Thyroid gland (tissue), 4 donors: Measurements from ENCODE around the gene PLEKHM3. TPM values are rescaled to one million over a fixed set of nuclear protein-coding genes. Genes with fewer than 3 reads are reported as not detected.
A peak's percentile ranks its signal among the peaks of the same experiment; 100 is the strongest.
"Not testable (repeated sequence)": the region's sequence is repeated elsewhere in the genome, so short reads cannot be mapped to it uniquely, and the experiment has no call there.

ENCODE experiments used
- DNase-seq, 2 donors: peaks; one replicate each; pipeline ENCODE4 v3.0.0-alpha.2; 2019
- H3K27ac ChIP-seq, 3 donors: fragments of 200-600 bp; sonication (generic); 1 replicate in 2 of 3; 2 replicates in 1 of 3; pipeline ENCODE4 v1.5.1; 2016 to 2019; ENCODE audit warnings: mild to moderate bottlenecking in 1 of 3, moderate library complexity in 1 of 3
- H3K27me3 ChIP-seq: fragments of 200-600 bp; sonication (generic); one replicate; pipeline ENCODE4 v1.5.1; 2019
- H3K36me3 ChIP-seq, 2 donors: fragments of 200-600 bp; sonication (generic); one replicate each; pipeline ENCODE4 v1.5.1; 2016 to 2019
- H3K4me1 ChIP-seq, 2 donors: fragments of 200-600 bp; sonication (generic); one replicate each; pipeline ENCODE4 v1.5.1; 2017 to 2019
- H3K4me3 ChIP-seq, 3 donors: fragments of 200-600 bp; sonication (generic); replicated peaks in 1 of 3; 1 replicate in 2 of 3; 2 replicates in 1 of 3; pipeline ENCODE4 v1.5.1; 2016; ENCODE audit warnings: mild to moderate bottlenecking in 1 of 3
- H3K9me3 ChIP-seq: fragments of 200-600 bp; sonication (generic); one replicate; pipeline ENCODE4 v1.5.1; 2017
- CTCF ChIP-seq, 6 experiments: fragments of 200-600 bp in 3 of 6; fragments of 450-650 bp in 3 of 6; sonication (generic) in 3 of 6; IDR thresholded peaks; one replicate each; pipeline ENCODE4 v1.5.1; 2016 to 2019; ENCODE audit warnings: antibody characterized with exemption in 6 of 6, mild to moderate bottlenecking in 2 of 6, inconsistent platforms in 1 of 6, moderate library complexity in 1 of 6
- POLR2A ChIP-seq, 2 donors: fragments of 450-650 bp; IDR thresholded peaks; one replicate each; pipeline ENCODE4 v1.6.1; 2017; ENCODE audit warnings: antibody characterized with exemption in 2 of 2, mild to moderate bottlenecking in 2 of 2, moderate library complexity in 1 of 2
- WGBS, 2 donors: methylation state at CpG; one replicate each; pipeline ENCODE4 v1.1.5; 2017; 5-methylcytosine and 5-hydroxymethylcytosine counted together
- intact Hi-C: fragments of 100-400 bp; cut with DNase I; formaldehyde crosslinking; loops from one replicate; pipeline ENCODE4 v1.15.1; 2023
- total RNA-seq, 4 donors: library from RNA; depleted of rRNA; stranded (reverse); fragments of >200 nt; gene quantifications; one replicate each; pipeline ENCODE4 v1.2.3, GENCODE V29; 2016

The PLEKHM3 gene
- total RNA-seq, 4 donors from 2014 or later = 42.2 to 53.0 (median 44.5) TPM

GRCh38 chr2:208031608-208032019, 6.3 kb upstream of the PLEKHM3 start:
- Histone ChIP-seq H3K36me3 (no peaks in the 10 kb centered on the region), H3K27me3 (no peaks in the 10 kb centered on the region), H3K27ac (peak overlapping the region; percentile 31 to 55 (median 36)), H3K9me3 (no peaks in the 10 kb centered on the region), H3K4me1 (peaks cover 16 to 18% of the 10 kb centered on the region in 2 donors), H3K4me3 (no peak overlapping the region)
- TF ChIP-seq CTCF (IDR thresholded peaks at IDR 0.05) (no peak), POLR2A (IDR thresholded peaks at IDR 0.05) (peak in 1 of 2 donors; percentile 33)
- 28 to 39% methylated on average over 7 of the region's 7 CpGs for WGBS, 2 donors
- DNase-seq = peak; percentile 55 to 62
- intact Hi-C loops = no loop called here

GRCh38 chr2:208025814-208026184, 472 bp upstream of the PLEKHM3 start:
- Histone ChIP-seq H3K27me3 (no peaks in the 10 kb centered on the region), H3K27ac (peak overlapping the region; percentile 36 to 89 (median 88)), H3K9me3 (no peaks in the 10 kb centered on the region), H3K4me1 (peaks cover 29 to 31% of the 10 kb centered on the region in 2 donors), H3K36me3 (no peaks in the 10 kb centered on the region), H3K4me3 (peak overlapping the region in 2 of 3 donors; percentile 90 to 93)
- 54 to 70% methylated on average over 10 of the region's 10 CpGs for WGBS, 2 donors
- no peak for DNase-seq
- intact Hi-C loops = loop anchor here (10.0 kb wide), 1 partner anchor 51 kb away; no protein-coding TSS in a partner anchor
- TF ChIP-seq POLR2A (IDR thresholded peaks at IDR 0.05) (no peak), CTCF (IDR thresholded peaks at IDR 0.05) (no peak)

- H3K9me3 ChIP-seq = no peaks in the 10 kb centered on the region
- H3K27ac ChIP-seq = peak overlapping the region in 2 of 3 donors; percentile 15 to 89
- TF ChIP-seq POLR2A (IDR thresholded peaks at IDR 0.05) (no peak), CTCF (IDR thresholded peaks at IDR 0.05) (no peak)
- no peaks in the 10 kb centered on the region for H3K36me3 ChIP-seq
- no peaks in the 10 kb centered on the region for H3K27me3 ChIP-seq
- WGBS, 2 donors = 94 to 95% methylated on average over 3 of the region's 3 CpGs
- peak overlapping the region in 1 of 3 donors; percentile 90 for H3K4me3 ChIP-seq
- H3K4me1 ChIP-seq = peaks cover 29 to 31% of the 10 kb centered on the region in 2 donors
- intact Hi-C loops = loop anchor here (10.0 kb wide), 1 partner anchor 49 kb away; no protein-coding TSS in a partner anchor
- DNase-seq = no peak
Measured at GRCh38 chr2:208024091-208024490, 1.2 kb downstream of the PLEKHM3 start.

GRCh38 chr2:208020253-208020652, 5.1 kb downstream of the PLEKHM3 start:
- no peaks in the 10 kb centered on the region for H3K36me3 ChIP-seq
- no peak overlapping the region for H3K27ac ChIP-seq
- no peaks in the 10 kb centered on the region for H3K27me3 ChIP-seq
- TF ChIP-seq CTCF (IDR thresholded peaks at IDR 0.05) (no peak), POLR2A (IDR thresholded peaks at IDR 0.05) (no peak)
- peaks cover 32% of the 10 kb centered on the region in 2 donors for H3K4me1 ChIP-seq
- H3K9me3 ChIP-seq = no peaks in the 10 kb centered on the region
- WGBS, 2 donors = 89 to 94% methylated on average over 2 of the region's 2 CpGs
- no peak for DNase-seq
- H3K4me3 ChIP-seq = no peak overlapping the region
- intact Hi-C loops = loop anchor here (10.0 kb wide), 1 partner anchor 45 kb away; no protein-coding TSS in a partner anchor

GRCh38 chr2:208018124-208018712, 7.1 kb downstream of the PLEKHM3 start:
- H3K9me3 ChIP-seq, H3K36me3 ChIP-seq, H3K27ac ChIP-seq, H3K4me3 ChIP-seq, intact Hi-C loops, H3K27me3 ChIP-seq, DNase-seq: not testable (repeated sequence)
- H3K4me1 ChIP-seq = peaks cover 38% of the 10 kb centered on the region in 2 donors
- 92 to 96% methylated on average over 5 of the region's 5 CpGs for WGBS, 2 donors
